T-helper 2 cell treated with Interferon-gamma antibody and Interleukin-4, amounts not matched to agents 5 μg/mL and 100 μg/mL, for 36 hours (primary cell): ENCODE measurements around the gene ERP29.
"Not testable (repeated sequence)": the region's sequence is repeated elsewhere in the genome, so short reads cannot be mapped to it uniquely, and the experiment has no call there.

Source experiments
- DNase-seq: peaks from one replicate; pipeline ENCODE4 v3.0.0; 2021; ENCODE audit warnings: low spot score
- H3K27ac Mint-ChIP-seq: one replicate; pipeline ENCODE4 v1.8.0; 2021; ENCODE audit warnings: mild to moderate bottlenecking, mixed read lengths
- H3K27me3 Mint-ChIP-seq: one replicate; pipeline ENCODE4 v1.8.0; 2021; ENCODE audit warnings: low read depth, mixed read lengths
- H3K36me3 Mint-ChIP-seq: one replicate; pipeline ENCODE4 v1.8.0; 2021; ENCODE audit warnings: low read depth, mixed read lengths
- H3K4me1 Mint-ChIP-seq: one replicate; pipeline ENCODE4 v1.8.0; 2021; ENCODE audit warnings: low read depth, mixed read lengths
- H3K4me3 Mint-ChIP-seq: one replicate; pipeline ENCODE4 v1.8.0; 2022; ENCODE audit warnings: mild to moderate bottlenecking, moderate library complexity, mixed read lengths
- H3K9me3 Mint-ChIP-seq: one replicate; pipeline ENCODE4 v1.8.0; 2021; ENCODE audit warnings: mixed read lengths

ERP29 gene

DNA sequence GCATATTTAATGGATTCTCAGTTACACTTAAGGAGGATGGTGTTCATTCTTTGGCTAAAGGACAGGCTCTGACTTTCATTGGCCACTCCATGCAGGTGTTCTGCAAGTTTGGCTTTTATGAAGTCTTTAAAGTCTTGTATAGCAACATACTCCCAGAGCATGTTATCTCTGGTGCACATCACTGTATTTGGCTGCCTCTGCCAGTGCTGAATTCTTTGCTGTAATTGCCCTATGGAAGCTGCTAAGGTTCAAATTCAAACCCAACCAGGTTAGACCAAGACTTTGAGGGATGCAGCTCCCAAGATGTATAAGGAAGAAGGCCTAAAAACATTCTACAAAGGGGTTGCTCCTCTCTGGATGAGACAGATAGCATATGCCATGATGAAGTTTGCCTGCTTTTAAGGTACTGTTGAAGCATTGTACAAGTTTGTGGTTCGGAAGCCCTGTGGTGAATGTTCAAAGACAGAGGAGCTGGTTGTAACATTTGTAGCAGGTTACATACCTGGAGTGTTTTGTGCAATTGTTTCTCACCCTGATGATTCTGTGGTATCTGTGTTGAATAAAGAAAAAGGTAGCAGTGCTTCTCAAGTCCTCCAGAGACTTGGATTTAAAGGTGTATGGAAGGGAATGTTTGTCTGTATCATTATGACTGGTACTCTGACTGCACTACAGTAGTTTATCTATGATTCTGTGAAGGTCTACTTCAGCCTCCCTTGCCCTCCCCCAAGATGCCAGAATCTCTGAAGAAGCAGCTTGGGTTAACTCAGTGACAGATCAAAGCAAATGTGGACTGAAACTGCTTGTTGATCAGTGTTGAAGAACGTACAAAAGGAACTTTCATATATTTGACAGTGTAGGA is 19.7 kb upstream of the ERP29 start:
- Mint-ChIP-seq H3K27ac (peak overlapping the region; percentile 96), H3K36me3 (peaks cover 29% of the 10 kb centered on the region), H3K4me1 (peaks cover 51% of the 10 kb centered on the region), H3K27me3 (no peaks in the 10 kb centered on the region), H3K4me3 (peak overlapping the region; percentile 80), H3K9me3 (no peaks in the 10 kb centered on the region)
- DNase-seq, result no peak

GRCh38 chr12:111994211-111995111 is 18.8 kb upstream of the ERP29 start:
- peaks cover 55% of the 10 kb centered on the region for H3K4me1 Mint-ChIP-seq
- peak overlapping the region; percentile 96 for H3K27ac Mint-ChIP-seq
- H3K27me3 Mint-ChIP-seq, H3K9me3 Mint-ChIP-seq, DNase-seq: not testable (repeated sequence)
- H3K4me3 Mint-ChIP-seq, result peak overlapping the region; percentile 80
- peaks cover 29% of the 10 kb centered on the region for H3K36me3 Mint-ChIP-seq

- Mint-ChIP-seq H3K36me3 (peaks cover 38% of the 10 kb centered on the region), H3K27ac (no peak overlapping the region), H3K9me3 (no peaks in the 10 kb centered on the region), H3K4me3 (peak overlapping the region; percentile 80), H3K4me1 (peaks cover 60% of the 10 kb centered on the region), H3K27me3 (no peaks in the 10 kb centered on the region)
- DNase-seq, result no peak
Measured at GRCh38 chr12:111995782-111996480, 17.3 kb upstream of the ERP29 start.

GRCh38 chr12:111997300-111997699 is 15.9 kb upstream of the ERP29 start:
- Mint-ChIP-seq H3K9me3 (no peaks in the 10 kb centered on the region), H3K4me1 (peaks cover 62% of the 10 kb centered on the region), H3K36me3 (peaks cover 39% of the 10 kb centered on the region), H3K27me3 (no peaks in the 10 kb centered on the region), H3K4me3 (no peak overlapping the region), H3K27ac (no peak overlapping the region)
- DNase-seq, result no peak

GRCh38 chr12:111998015-111998414 is 15.2 kb upstream of the ERP29 start:
- Mint-ChIP-seq H3K4me1 (peaks cover 62% of the 10 kb centered on the region), H3K27ac (no peak overlapping the region), H3K9me3 (no peaks in the 10 kb centered on the region), H3K4me3 (no peak overlapping the region), H3K27me3 (no peaks in the 10 kb centered on the region), H3K36me3 (peaks cover 45% of the 10 kb centered on the region)
- no peak for DNase-seq

GRCh38 chr12:111999129-111999528 is 14.1 kb upstream of the ERP29 start:
- H3K36me3 Mint-ChIP-seq, result peaks cover 48% of the 10 kb centered on the region
- DNase-seq, H3K27me3 Mint-ChIP-seq, H3K4me3 Mint-ChIP-seq, H3K27ac Mint-ChIP-seq, H3K9me3 Mint-ChIP-seq: not testable (repeated sequence)
- peaks cover 54% of the 10 kb centered on the region for H3K4me1 Mint-ChIP-seq

GRCh38 chr12:112000820-112001219 is 12.4 kb upstream of the ERP29 start:
- peak overlapping the region; percentile 35 for H3K27ac Mint-ChIP-seq
- peaks cover 45% of the 10 kb centered on the region for H3K36me3 Mint-ChIP-seq
- H3K27me3 Mint-ChIP-seq, result no peaks in the 10 kb centered on the region
- peaks cover 50% of the 10 kb centered on the region for H3K4me1 Mint-ChIP-seq
- H3K4me3 Mint-ChIP-seq, result peak overlapping the region; percentile 46
- H3K9me3 Mint-ChIP-seq, result no peaks in the 10 kb centered on the region
- no peak for DNase-seq

GRCh38 chr12:112001576-112001975 is 11.7 kb upstream of the ERP29 start:
- peak overlapping the region; percentile 41 for H3K27ac Mint-ChIP-seq
- DNase-seq, result no peak
- H3K36me3 Mint-ChIP-seq, result peaks cover 40% of the 10 kb centered on the region
- H3K9me3 Mint-ChIP-seq, result no peaks in the 10 kb centered on the region
- peak overlapping the region; percentile 61 for H3K4me3 Mint-ChIP-seq
- peaks cover 50% of the 10 kb centered on the region for H3K4me1 Mint-ChIP-seq
- H3K27me3 Mint-ChIP-seq, result no peaks in the 10 kb centered on the region

- Mint-ChIP-seq H3K27me3 (no peaks in the 10 kb centered on the region), H3K4me1 (peaks cover 44% of the 10 kb centered on the region), H3K4me3 (no peak overlapping the region), H3K36me3 (peaks cover 31% of the 10 kb centered on the region), H3K27ac (no peak overlapping the region), H3K9me3 (no peaks in the 10 kb centered on the region)
- DNase-seq, result no peak
Measured at GRCh38 chr12:112004041-112004440, 9.2 kb upstream of the ERP29 start.

DNA sequence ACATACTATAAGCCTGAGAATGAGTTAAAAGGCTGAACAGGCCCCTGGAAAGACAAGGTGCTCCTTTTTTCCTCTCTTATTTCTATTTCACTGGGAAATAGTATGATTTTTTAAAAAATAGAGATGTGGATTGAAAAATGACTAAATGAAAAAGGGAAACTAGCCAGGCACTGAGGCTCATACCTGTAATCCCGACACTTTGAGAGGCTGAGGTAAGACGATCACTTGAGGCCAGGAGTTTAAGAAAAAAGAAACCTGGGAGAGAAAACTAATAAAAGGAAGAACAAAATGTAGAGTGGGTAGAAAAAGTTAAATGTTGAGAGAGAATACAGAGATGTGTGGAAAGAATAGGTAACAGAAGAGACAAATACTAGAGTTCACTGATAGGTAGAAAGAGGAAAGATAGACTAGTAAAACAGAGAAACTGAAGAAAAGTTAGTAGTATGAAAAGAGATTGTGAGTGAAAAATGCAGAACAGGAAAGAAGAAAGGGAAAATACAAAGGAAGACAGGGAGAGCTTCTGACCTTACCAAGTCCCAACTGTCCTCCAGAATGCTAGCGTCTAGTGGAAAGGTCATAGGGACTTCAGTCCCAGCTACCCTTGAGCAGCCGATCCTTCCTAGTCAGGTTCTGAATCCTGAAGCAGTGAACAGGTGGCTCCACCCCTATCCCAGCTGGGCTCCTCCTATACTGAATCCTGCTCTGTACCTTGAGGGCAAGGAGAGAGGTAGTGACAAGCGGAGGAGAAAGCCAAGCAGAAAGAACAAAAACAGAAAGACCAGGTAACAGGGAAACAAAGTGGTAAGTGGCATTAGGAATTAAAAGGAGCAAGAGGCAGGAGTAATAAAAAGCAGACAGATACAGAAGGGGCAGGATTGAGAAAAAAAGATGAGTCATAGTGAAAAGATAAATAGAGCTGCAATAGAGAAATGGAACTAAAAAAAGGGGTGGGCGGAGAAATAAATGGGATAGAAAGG is 7.5 kb upstream of the ERP29 start:
- DNase-seq, result no peak
- H3K36me3 Mint-ChIP-seq, result peaks cover 28% of the 10 kb centered on the region
- peaks cover 44% of the 10 kb centered on the region for H3K4me1 Mint-ChIP-seq
- no peak overlapping the region for H3K4me3 Mint-ChIP-seq
- no peaks in the 10 kb centered on the region for H3K9me3 Mint-ChIP-seq
- no peak overlapping the region for H3K27ac Mint-ChIP-seq
- no peaks in the 10 kb centered on the region for H3K27me3 Mint-ChIP-seq

DNA sequence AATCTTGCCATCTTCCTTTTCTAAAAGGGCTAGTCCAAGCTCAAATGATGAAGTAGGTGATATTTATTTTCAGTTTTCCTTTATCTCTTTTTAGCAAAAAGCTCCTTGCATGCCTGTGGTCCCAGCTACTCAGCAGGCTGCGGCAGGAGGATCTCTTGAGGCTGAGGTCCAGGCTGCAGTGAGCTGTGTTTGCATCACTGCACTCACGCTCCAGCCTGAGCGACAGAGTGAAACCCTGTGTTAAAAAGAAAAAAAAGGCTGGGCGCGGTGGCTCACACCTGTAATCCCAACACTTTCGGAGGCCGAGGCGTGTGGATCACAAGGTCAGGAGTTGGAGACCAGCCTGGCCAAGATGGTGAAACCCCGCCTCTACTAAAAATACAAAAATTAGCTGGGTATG is 5.3 kb upstream of the ERP29 start:
- no peak for DNase-seq
- peaks cover 38% of the 10 kb centered on the region for H3K4me1 Mint-ChIP-seq
- no peak overlapping the region for H3K4me3 Mint-ChIP-seq
- H3K9me3 Mint-ChIP-seq, result no peaks in the 10 kb centered on the region
- peaks cover 25% of the 10 kb centered on the region for H3K36me3 Mint-ChIP-seq
- H3K27ac Mint-ChIP-seq, result no peak overlapping the region
- H3K27me3 Mint-ChIP-seq, result no peaks in the 10 kb centered on the region

- peaks cover 21% of the 10 kb centered on the region for H3K36me3 Mint-ChIP-seq
- H3K9me3 Mint-ChIP-seq, result no peaks in the 10 kb centered on the region
- DNase-seq, result no peak
- H3K27me3 Mint-ChIP-seq, result no peaks in the 10 kb centered on the region
- no peak overlapping the region for H3K4me3 Mint-ChIP-seq
- H3K27ac Mint-ChIP-seq, result no peak overlapping the region
- peaks cover 37% of the 10 kb centered on the region for H3K4me1 Mint-ChIP-seq
Measured at GRCh38 chr12:112008918-112009317, 4.3 kb upstream of the ERP29 start.

DNA sequence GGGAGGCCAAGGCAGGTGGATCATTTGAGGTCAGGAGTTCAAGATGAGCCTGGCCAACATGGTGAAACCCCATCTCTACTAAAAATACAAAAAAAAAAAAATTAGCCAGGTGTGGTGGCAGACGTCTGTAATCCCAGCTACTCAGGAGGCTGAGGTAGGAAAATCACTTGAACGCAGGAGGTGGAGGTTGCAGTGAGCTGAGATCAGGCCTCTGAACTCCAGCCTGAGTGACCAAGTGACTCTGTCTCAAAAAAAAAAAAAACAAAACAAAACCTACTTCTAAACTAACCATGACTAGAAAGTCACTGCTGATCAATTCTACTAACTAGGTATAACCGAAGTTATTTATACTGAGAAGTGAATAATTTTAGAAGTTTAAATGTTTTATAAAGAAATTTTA is 3.6 kb upstream of the ERP29 start:
- H3K36me3 Mint-ChIP-seq, result peaks cover 26% of the 10 kb centered on the region
- DNase-seq, H3K27ac Mint-ChIP-seq, H3K9me3 Mint-ChIP-seq, H3K4me3 Mint-ChIP-seq, H3K27me3 Mint-ChIP-seq: not testable (repeated sequence)
- peaks cover 41% of the 10 kb centered on the region for H3K4me1 Mint-ChIP-seq
